Activated T-cell treated with anti-CD3 and anti-CD28 coated beads, Interleukin-2, amount 50 U/mL, for 4 hours (primary cell): ENCODE measurements around the gene ABCA12. TPM values are rescaled to one million over a fixed set of nuclear protein-coding genes. Genes with fewer than 3 reads are reported as not detected.

Source experiments
- ATAC-seq, 2 donors: fragments of 200-7000 bp; cut with Tn5 transposase; one replicate each; pipeline ENCODE4 v1.10.0; 2021
- DNase-seq: peaks from one replicate; pipeline ENCODE4 v3.0.0-alpha.2; 2020
- H3K27me3 Mint-ChIP-seq: one replicate; pipeline ENCODE4 v1.8.0; 2021; ENCODE audit warnings: low read depth, mixed read lengths
- H3K36me3 Mint-ChIP-seq: one replicate; pipeline ENCODE4 v1.8.0; 2022; ENCODE audit warnings: mixed read lengths; ENCODE audit not compliant: insufficient read depth
- H3K4me1 Mint-ChIP-seq: one replicate; pipeline ENCODE4 v1.8.0; 2021; ENCODE audit warnings: low read depth, mixed read lengths
- H3K4me3 Mint-ChIP-seq: one replicate; pipeline ENCODE4 v1.8.0; 2021; ENCODE audit warnings: mild to moderate bottlenecking, moderate library complexity, mixed read lengths
- H3K9me3 Mint-ChIP-seq: one replicate; pipeline ENCODE4 v1.8.0; 2021; ENCODE audit warnings: mixed read lengths
- total RNA-seq, 3 donors: library from RNA; stranded (reverse); gene quantifications; one replicate each; pipeline ENCODE4 v1.2.1, GENCODE V29; 2021

ABCA12 gene
- total RNA-seq, 3 donors from 2014 or later: not detected

- H3K9me3 Mint-ChIP-seq: no peaks in the 10 kb centered on the region
- DNase-seq: no peak
- no peak overlapping the region for H3K4me3 Mint-ChIP-seq
- peaks cover 5% of the 10 kb centered on the region for H3K27me3 Mint-ChIP-seq
- no peaks in the 10 kb centered on the region for H3K4me1 Mint-ChIP-seq
- H3K36me3 Mint-ChIP-seq: no peaks in the 10 kb centered on the region
- ATAC-seq: no peak
These were observed 39.6 kb downstream of the ABCA12 start for GRCh38 chr2:215098875-215099274.

- H3K4me3 Mint-ChIP-seq: no peak overlapping the region
- H3K4me1 Mint-ChIP-seq: no peaks in the 10 kb centered on the region
- peaks cover 3% of the 10 kb centered on the region for H3K27me3 Mint-ChIP-seq
- no peaks in the 10 kb centered on the region for H3K9me3 Mint-ChIP-seq
- DNase-seq: no peak
- H3K36me3 Mint-ChIP-seq: no peaks in the 10 kb centered on the region
- no peak for ATAC-seq
These were observed 54.3 kb downstream of the ABCA12 start for GRCh38 chr2:215084080-215084479.

- no peak for DNase-seq
- Mint-ChIP-seq H3K36me3 (no peaks in the 10 kb centered on the region), H3K27me3 (peaks cover 3% of the 10 kb centered on the region), H3K4me1 (no peaks in the 10 kb centered on the region), H3K9me3 (no peaks in the 10 kb centered on the region), H3K4me3 (no peak overlapping the region)
- no peak for ATAC-seq
These were observed 55.3 kb downstream of the ABCA12 start for GRCh38 chr2:215083146-215083545.

- no peaks in the 10 kb centered on the region for H3K36me3 Mint-ChIP-seq
- H3K4me3 Mint-ChIP-seq: no peak overlapping the region
- peaks cover 3% of the 10 kb centered on the region for H3K27me3 Mint-ChIP-seq
- no peaks in the 10 kb centered on the region for H3K9me3 Mint-ChIP-seq
- DNase-seq (no peak), ATAC-seq (no peak)
- H3K4me1 Mint-ChIP-seq: no peaks in the 10 kb centered on the region
These were observed 56.0 kb downstream of the ABCA12 start for GRCh38 chr2:215082446-215082845.

GRCh38 chr2:215080545-215080944 is 57.9 kb downstream of the ABCA12 start:
- Mint-ChIP-seq H3K4me3 (no peak overlapping the region), H3K9me3 (no peaks in the 10 kb centered on the region), H3K4me1 (no peaks in the 10 kb centered on the region), H3K27me3 (peaks cover 5% of the 10 kb centered on the region), H3K36me3 (no peaks in the 10 kb centered on the region)
- ATAC-seq (no peak), DNase-seq (no peak)

- DNase-seq (no peak), ATAC-seq (no peak)
- H3K9me3 Mint-ChIP-seq: no peaks in the 10 kb centered on the region
- H3K4me1 Mint-ChIP-seq: no peaks in the 10 kb centered on the region
- no peaks in the 10 kb centered on the region for H3K36me3 Mint-ChIP-seq
- no peak overlapping the region for H3K4me3 Mint-ChIP-seq
- peaks cover 2% of the 10 kb centered on the region for H3K27me3 Mint-ChIP-seq
These were observed 66.8 kb downstream of the ABCA12 start for GRCh38 chr2:215071676-215072075.

GRCh38 chr2:215068399-215068798 is 70.0 kb downstream of the ABCA12 start:
- H3K27me3 Mint-ChIP-seq: no peaks in the 10 kb centered on the region
- H3K4me1 Mint-ChIP-seq: no peaks in the 10 kb centered on the region
- DNase-seq: no peak
- no peaks in the 10 kb centered on the region for H3K9me3 Mint-ChIP-seq
- ATAC-seq: no peak
- no peaks in the 10 kb centered on the region for H3K36me3 Mint-ChIP-seq
- H3K4me3 Mint-ChIP-seq: no peak overlapping the region

GRCh38 chr2:215066124-215066523 is 72.3 kb downstream of the ABCA12 start:
- Mint-ChIP-seq H3K9me3 (no peaks in the 10 kb centered on the region), H3K4me1 (no peaks in the 10 kb centered on the region), H3K4me3 (no peak overlapping the region), H3K27me3 (no peaks in the 10 kb centered on the region), H3K36me3 (no peaks in the 10 kb centered on the region)
- DNase-seq (no peak), ATAC-seq (no peak)

GRCh38 chr2:215063526-215063925 is 74.9 kb downstream of the ABCA12 start:
- no peaks in the 10 kb centered on the region for H3K36me3 Mint-ChIP-seq
- H3K27me3 Mint-ChIP-seq: no peaks in the 10 kb centered on the region
- DNase-seq (no peak), ATAC-seq (no peak)
- H3K4me3 Mint-ChIP-seq: no peak overlapping the region
- H3K9me3 Mint-ChIP-seq: no peaks in the 10 kb centered on the region
- H3K4me1 Mint-ChIP-seq: no peaks in the 10 kb centered on the region

GRCh38 chr2:215060861-215061536 is 77.4 kb downstream of the ABCA12 start:
- no peaks in the 10 kb centered on the region for H3K4me1 Mint-ChIP-seq
- ATAC-seq: no peak
- no peaks in the 10 kb centered on the region for H3K27me3 Mint-ChIP-seq
- H3K9me3 Mint-ChIP-seq: no peaks in the 10 kb centered on the region
- H3K4me3 Mint-ChIP-seq: no peak overlapping the region
- no peaks in the 10 kb centered on the region for H3K36me3 Mint-ChIP-seq
- DNase-seq: no peak

- Mint-ChIP-seq H3K27me3 (no peaks in the 10 kb centered on the region), H3K36me3 (no peaks in the 10 kb centered on the region), H3K4me3 (no peak overlapping the region), H3K9me3 (no peaks in the 10 kb centered on the region), H3K4me1 (no peaks in the 10 kb centered on the region)
- ATAC-seq (no peak), DNase-seq (no peak)
These were observed 78.7 kb downstream of the ABCA12 start for GRCh38 chr2:215059724-215060123.

GRCh38 chr2:215055891-215056290 is 82.5 kb downstream of the ABCA12 start:
- H3K36me3 Mint-ChIP-seq: no peaks in the 10 kb centered on the region
- H3K9me3 Mint-ChIP-seq: no peaks in the 10 kb centered on the region
- no peaks in the 10 kb centered on the region for H3K4me1 Mint-ChIP-seq
- ATAC-seq (no peak), DNase-seq (no peak)
- no peak overlapping the region for H3K4me3 Mint-ChIP-seq
- H3K27me3 Mint-ChIP-seq: no peaks in the 10 kb centered on the region

- no peaks in the 10 kb centered on the region for H3K36me3 Mint-ChIP-seq
- ATAC-seq (no peak), DNase-seq (no peak)
- H3K27me3 Mint-ChIP-seq: no peaks in the 10 kb centered on the region
- H3K9me3 Mint-ChIP-seq: no peaks in the 10 kb centered on the region
- H3K4me3 Mint-ChIP-seq: no peak overlapping the region
- H3K4me1 Mint-ChIP-seq: no peaks in the 10 kb centered on the region
These were observed 85.6 kb downstream of the ABCA12 start for GRCh38 chr2:215052810-215053209.

GRCh38 chr2:215052404-215052803 is 86.0 kb downstream of the ABCA12 start:
- H3K4me3 Mint-ChIP-seq: no peak overlapping the region

GRCh38 chr2:215049341-215049740 is 89.1 kb downstream of the ABCA12 start:
- Mint-ChIP-seq H3K27me3 (no peaks in the 10 kb centered on the region), H3K4me1 (no peaks in the 10 kb centered on the region), H3K36me3 (no peaks in the 10 kb centered on the region), H3K9me3 (no peaks in the 10 kb centered on the region), H3K4me3 (no peak overlapping the region)
- DNase-seq: no peak
- no peak for ATAC-seq

More at GRCh38 chr2:215052404-215052803, 86.0 kb downstream of the ABCA12 start:
- Mint-ChIP-seq H3K9me3 (no peaks in the 10 kb centered on the region), H3K27me3 (no peaks in the 10 kb centered on the region), H3K36me3 (no peaks in the 10 kb centered on the region), H3K4me1 (no peaks in the 10 kb centered on the region)
- DNase-seq (no peak), ATAC-seq (no peak)
